Thoracic aorta (tissue), 2 donors: ENCODE results near the gene BRSK2. TPM values are rescaled to one million over a fixed set of nuclear protein-coding genes. Genes with fewer than 3 reads are reported as not detected.
A peak's percentile ranks its signal among the peaks of the same experiment; 100 is the strongest.

Source experiments
- ATAC-seq: fragments of 150-250 bp; one replicate; pipeline ENCODE4 v1.8.0; 2017; ENCODE audit warnings: low read depth; ENCODE audit not compliant: insufficient number of reproducible peaks, low FRiP score
- DNase-seq: peaks from one replicate; pipeline ENCODE4 v3.0.0-alpha.2; 2020; ENCODE audit warnings: low spot score
- H3K27ac ChIP-seq, 2 donors: fragments of 200-600 bp; sonication (generic); 1 replicate in 1 of 2; 2 replicates in 1 of 2; pipeline ENCODE4 v1.5.1; 2016; ENCODE audit warnings: mild to moderate bottlenecking in 2 of 2, moderate library complexity in 2 of 2
- H3K27me3 ChIP-seq: fragments of 200-600 bp; sonication (generic); replicated peaks from 2 replicates; pipeline ENCODE4 v1.6.0; 2016; ENCODE audit warnings: mild to moderate bottlenecking; ENCODE audit not compliant: insufficient read depth
- H3K36me3 ChIP-seq: fragments of 200-600 bp; sonication (generic); one replicate; pipeline ENCODE4 v1.5.1; 2016
- H3K4me1 ChIP-seq, 2 donors: fragments of 200-600 bp; sonication (generic); 1 replicate in 1 of 2; 2 replicates in 1 of 2; pipeline versions ENCODE4 v1.5.1 to v1.6.0; 2016; ENCODE audit warnings: low read depth in 2 of 2, mild to moderate bottlenecking in 1 of 2; ENCODE audit not compliant: control insufficient read depth in 1 of 2
- H3K4me3 ChIP-seq: fragments of 200-600 bp; sonication (generic); 2 replicates; pipeline ENCODE4 v1.5.1; 2016; ENCODE audit warnings: mild to moderate bottlenecking
- H3K9me3 ChIP-seq: fragments of 200-600 bp; sonication (generic); 2 replicates; pipeline ENCODE4 v1.5.1; 2016
- total RNA-seq, 2 donors: library from RNA; depleted of rRNA; stranded (reverse); fragments of >200 nt; gene quantifications; one replicate each; pipeline versions ENCODE4 v1.1.0 to v1.2.3, GENCODE V29; 2016
- TF ChIP-seq, protein P1 (sequence below): fragments of 200-600 bp; sonication (generic); IDR thresholded peaks from one replicate; pipeline ENCODE4 v1.5.1; 2019; ENCODE audit warnings: antibody characterized with exemption

BRSK2 gene
- total RNA-seq, 2 donors from 2014 or later: 1.2 TPM; not detected in 1

DNA sequence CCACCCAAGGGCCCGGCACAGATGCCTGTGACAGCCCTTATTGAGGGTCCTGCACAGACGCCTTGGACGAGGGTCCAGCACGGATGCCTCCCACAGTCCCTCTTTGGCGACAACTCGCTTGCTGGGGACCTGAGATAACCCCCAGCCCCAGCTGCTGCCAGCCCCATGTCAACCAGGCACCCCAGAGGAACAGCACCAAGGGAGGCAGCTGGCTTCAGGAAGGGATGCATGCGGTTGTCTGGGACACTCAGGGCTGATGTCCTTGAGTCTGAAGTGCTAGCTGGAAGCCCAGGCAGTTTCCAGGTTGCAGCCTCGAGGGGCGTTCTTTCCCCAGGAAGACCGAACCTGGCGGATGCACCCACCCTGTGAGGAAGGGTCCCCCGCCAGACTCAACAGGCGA lies 63.0 kb downstream of the BRSK2 start:
- DNase-seq (no peak), ATAC-seq (no peak)
- Histone ChIP-seq H3K4me3 (no peak overlapping the region), H3K4me1 (no peaks in the 10 kb centered on the region), H3K36me3 (no peaks in the 10 kb centered on the region), H3K9me3 (no peaks in the 10 kb centered on the region), H3K27ac (no peak overlapping the region), H3K27me3 (no peaks in the 10 kb centered on the region)
- TF ChIP-seq, protein P1, sequence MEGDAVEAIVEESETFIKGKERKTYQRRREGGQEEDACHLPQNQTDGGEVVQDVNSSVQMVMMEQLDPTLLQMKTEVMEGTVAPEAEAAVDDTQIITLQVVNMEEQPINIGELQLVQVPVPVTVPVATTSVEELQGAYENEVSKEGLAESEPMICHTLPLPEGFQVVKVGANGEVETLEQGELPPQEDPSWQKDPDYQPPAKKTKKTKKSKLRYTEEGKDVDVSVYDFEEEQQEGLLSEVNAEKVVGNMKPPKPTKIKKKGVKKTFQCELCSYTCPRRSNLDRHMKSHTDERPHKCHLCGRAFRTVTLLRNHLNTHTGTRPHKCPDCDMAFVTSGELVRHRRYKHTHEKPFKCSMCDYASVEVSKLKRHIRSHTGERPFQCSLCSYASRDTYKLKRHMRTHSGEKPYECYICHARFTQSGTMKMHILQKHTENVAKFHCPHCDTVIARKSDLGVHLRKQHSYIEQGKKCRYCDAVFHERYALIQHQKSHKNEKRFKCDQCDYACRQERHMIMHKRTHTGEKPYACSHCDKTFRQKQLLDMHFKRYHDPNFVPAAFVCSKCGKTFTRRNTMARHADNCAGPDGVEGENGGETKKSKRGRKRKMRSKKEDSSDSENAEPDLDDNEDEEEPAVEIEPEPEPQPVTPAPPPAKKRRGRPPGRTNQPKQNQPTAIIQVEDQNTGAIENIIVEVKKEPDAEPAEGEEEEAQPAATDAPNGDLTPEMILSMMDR: no peak

DNA sequence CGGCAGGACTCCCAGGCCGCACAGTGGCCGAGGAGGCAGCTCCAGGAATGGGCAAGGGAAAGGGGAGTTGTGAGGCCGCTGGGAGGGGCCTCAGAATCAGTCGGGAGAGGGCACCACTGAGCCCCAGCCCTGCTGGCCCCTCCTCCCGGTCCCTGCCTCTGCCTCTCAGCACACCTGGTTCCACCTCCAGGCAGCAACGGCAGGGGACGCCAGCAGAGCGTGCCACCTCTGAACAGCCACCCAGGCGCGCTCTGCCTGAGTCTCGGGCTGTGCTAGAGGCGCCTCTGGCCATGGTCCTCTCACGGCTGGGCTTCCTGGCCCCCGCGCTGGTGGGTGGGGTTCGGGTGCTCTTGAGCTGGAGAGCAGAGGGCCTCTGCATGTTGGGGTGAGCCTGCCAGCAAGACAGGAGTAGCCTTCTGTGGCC lies 63.9 kb downstream of the BRSK2 start:
- DNase-seq: no peak
- H3K4me1 ChIP-seq: peaks cover 0 to 7% of the 10 kb centered on the region in 2 donors
- H3K27ac ChIP-seq: no peak overlapping the region
- no peaks in the 10 kb centered on the region for H3K27me3 ChIP-seq
- TF ChIP-seq, protein P1: peak; percentile 7
- H3K9me3 ChIP-seq: no peaks in the 10 kb centered on the region
- no peaks in the 10 kb centered on the region for H3K36me3 ChIP-seq
- ATAC-seq: no peak
- H3K4me3 ChIP-seq: no peak overlapping the region

DNA sequence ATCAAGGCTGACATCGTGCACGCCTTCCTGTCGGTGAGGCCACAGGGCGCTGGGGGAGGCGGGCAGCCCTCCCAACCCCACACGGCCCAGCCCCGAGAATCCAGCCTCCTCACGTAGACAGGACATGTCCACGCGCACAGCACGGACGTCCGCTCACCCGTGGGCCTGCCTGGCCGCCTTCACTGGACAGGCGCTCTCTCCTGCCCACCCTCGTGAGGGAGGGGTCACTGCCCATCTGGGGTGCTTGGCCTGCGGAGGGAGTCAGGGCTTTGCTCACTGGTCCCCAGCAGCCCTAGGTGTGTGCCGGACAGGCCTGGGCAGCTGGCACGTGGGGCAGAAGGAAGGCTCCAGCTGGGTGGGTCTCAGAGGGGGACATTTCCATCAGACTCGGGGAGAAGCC lies 64.8 kb downstream of the BRSK2 start:
- no peaks in the 10 kb centered on the region for H3K36me3 ChIP-seq
- ATAC-seq: no peak
- no peak overlapping the region for H3K27ac ChIP-seq
- H3K9me3 ChIP-seq: no peaks in the 10 kb centered on the region
- DNase-seq: no peak
- TF ChIP-seq, protein P1: no peak
- peaks cover 0 to 17% of the 10 kb centered on the region in 2 donors for H3K4me1 ChIP-seq
- no peaks in the 10 kb centered on the region for H3K27me3 ChIP-seq
- no peak overlapping the region for H3K4me3 ChIP-seq

DNA sequence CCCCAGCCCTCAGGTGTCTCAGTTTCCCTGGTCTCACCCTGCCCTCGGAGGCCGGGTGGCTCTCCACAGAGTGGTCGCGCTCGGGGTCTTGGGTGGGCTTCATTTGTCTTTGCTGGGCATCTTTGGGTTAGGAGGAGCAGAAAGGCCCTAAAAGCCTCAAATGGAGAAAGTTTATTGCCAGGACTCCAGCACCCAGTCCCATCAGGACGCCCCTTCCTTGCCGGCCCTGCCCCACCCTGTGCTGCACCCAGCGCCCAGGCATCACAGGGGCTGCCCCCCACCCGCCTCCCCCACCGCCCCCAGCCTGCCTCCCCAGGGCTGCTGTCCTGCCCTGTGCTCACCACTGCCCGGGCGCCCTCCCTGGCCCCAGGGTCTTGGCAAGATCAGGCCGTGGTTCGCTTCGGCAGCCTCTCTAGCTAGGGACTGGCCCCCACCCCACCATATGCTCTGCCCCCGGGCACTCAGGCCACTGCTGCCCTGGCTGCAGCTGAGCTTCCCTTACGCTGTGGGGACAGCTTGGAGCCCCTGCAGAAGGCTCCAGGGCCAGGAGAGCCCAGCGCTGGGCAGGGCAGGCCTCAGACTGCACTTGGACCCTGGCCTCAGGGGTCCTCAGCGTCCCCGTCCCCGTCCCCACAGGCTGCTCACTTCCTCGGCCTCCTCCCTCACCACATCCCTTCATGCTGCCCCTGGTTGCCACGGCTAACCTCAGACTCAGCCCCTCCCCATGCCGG lies 65.5 kb downstream of the BRSK2 start:
- H3K27me3 ChIP-seq: no peaks in the 10 kb centered on the region
- H3K4me1 ChIP-seq: peaks cover 0 to 23% of the 10 kb centered on the region in 2 donors
- TF ChIP-seq, protein P1: no peak
- ATAC-seq (no peak), DNase-seq (no peak)
- H3K36me3 ChIP-seq: no peaks in the 10 kb centered on the region
- no peak overlapping the region for H3K4me3 ChIP-seq
- H3K27ac ChIP-seq: no peak overlapping the region
- H3K9me3 ChIP-seq: no peaks in the 10 kb centered on the region

DNA sequence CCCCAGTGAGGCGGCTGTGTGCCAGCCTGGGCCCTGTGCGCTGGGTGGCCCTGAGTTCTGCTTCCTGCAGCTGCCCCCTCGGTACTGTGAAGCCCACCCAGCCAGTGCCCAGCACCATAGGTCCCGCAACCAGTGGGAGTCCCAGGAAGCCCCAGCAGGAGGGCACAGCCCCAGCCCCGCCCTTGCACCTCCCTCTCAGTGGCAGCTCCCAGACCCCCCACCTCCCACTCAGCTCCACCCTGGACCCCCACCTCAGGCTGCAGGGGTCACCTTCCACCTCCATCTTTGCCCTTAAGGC lies 66.0 kb downstream of the BRSK2 start:
- H3K36me3 ChIP-seq: no peaks in the 10 kb centered on the region
- peaks cover 0 to 25% of the 10 kb centered on the region in 2 donors for H3K4me1 ChIP-seq
- no peaks in the 10 kb centered on the region for H3K9me3 ChIP-seq
- no peak for DNase-seq
- ATAC-seq: no peak
- no peak overlapping the region for H3K4me3 ChIP-seq
- no peak overlapping the region for H3K27ac ChIP-seq
- H3K27me3 ChIP-seq: no peaks in the 10 kb centered on the region
- TF ChIP-seq, protein P1: no peak
